HEK293 (cell line): ENCODE data around the gene HEPHL1.

Experiments used
- CTCF ChIA-PET: fragments of 350-600 bp; formaldehyde crosslinking; extraction: SDS; loops from one replicate; lab custom pipeline; 2021; ENCODE audit warnings: antibody characterized with exemption; lab: Yijun Ruan, JAX
- POLR2A ChIA-PET: fragments of 300-600 bp; formaldehyde crosslinking; extraction: SDS; loops from one replicate; lab custom pipeline; 2020; ENCODE audit warnings: antibody characterized with exemption, inconsistent platforms; lab: Yijun Ruan, JAX
- H3K27ac ChIP-seq: fragments of 200-500 bp; sonication (Bioruptor generic); 2 replicates; pipeline ENCODE4 v1.5.1; 2014; ENCODE audit warnings: low read depth, low read length, control low read depth, inconsistent platforms; ENCODE audit errors: extremely low read depth
- H3K36me3 ChIP-seq, 2 experiments: fragments of 200-500 bp in 1 of 2; sonication (Bioruptor generic) in 1 of 2; 1 replicate in 1 of 2; 2 replicates in 1 of 2; pipeline ENCODE4 v1.5.1; 2014 to 2017; ENCODE audit warnings: inconsistent platforms in 2 of 2, low read length in 2 of 2; ENCODE audit not compliant: control insufficient read depth in 2 of 2, insufficient read depth in 1 of 2
- H3K4me1 ChIP-seq: fragments of 200-500 bp; sonication (Bioruptor generic); 2 replicates; pipeline ENCODE4 v1.5.1; 2014; ENCODE audit warnings: mild to moderate bottlenecking, low read length, inconsistent platforms; ENCODE audit not compliant: control insufficient read depth, insufficient read depth
- H3K4me3 ChIP-seq: 2 replicates; pipeline ENCODE4 v1.5.1; 2011; ENCODE audit warnings: low read depth, mild to moderate bottlenecking, control low read depth, low read length, moderate library complexity
- H3K9me3 ChIP-seq: fragments of 200-500 bp; sonication (Bioruptor generic); 2 replicates; pipeline ENCODE4 v1.5.1; 2014; ENCODE audit warnings: low read depth, low read length, inconsistent platforms; ENCODE audit not compliant: control insufficient read depth, insufficient read depth
- ATF2 ChIP-seq: fragments of 450-650 bp; formaldehyde crosslinking; IDR thresholded peaks from 2 replicates; pipeline ENCODE4 v1.5.1; 2016; ENCODE audit warnings: missing biosample characterization, missing genetic modification characterization, low read depth
- BCL6B ChIP-seq: fragments of 450-650 bp; formaldehyde crosslinking; IDR thresholded peaks from 2 replicates; pipeline ENCODE4 v1.5.1; 2017; ENCODE audit warnings: missing biosample characterization, missing genetic modification characterization
- PATZ1 ChIP-seq: fragments of 450-650 bp; formaldehyde crosslinking; IDR thresholded peaks from 2 replicates; pipeline ENCODE4 v1.5.1; 2016; ENCODE audit warnings: missing biosample characterization, missing genetic modification characterization
- PBX3 ChIP-seq: sonication (generic); formaldehyde crosslinking; IDR thresholded peaks from 2 replicates; pipeline ENCODE4 v1.8.1; 2022; ENCODE audit warnings: mild to moderate bottlenecking, moderate library complexity, missing genetic modification reagents
- TCF7L2 ChIP-seq: IDR thresholded peaks from 2 replicates; pipeline ENCODE4 v1.6.1; 2011; ENCODE audit warnings: low read depth, mild to moderate bottlenecking, inconsistent platforms, low read length, moderate library complexity, borderline replicate concordance
- TRIM28 ChIP-seq: IDR thresholded peaks from 2 replicates; pipeline ENCODE4 v1.6.1; 2011; ENCODE audit warnings: low read length, control low read depth, borderline replicate concordance
- WT1 ChIP-seq: fragments of 450-650 bp; formaldehyde crosslinking; IDR thresholded peaks from 2 replicates; pipeline ENCODE4 v1.5.1; 2016; ENCODE audit warnings: missing biosample characterization, missing genetic modification characterization
- YY1 ChIP-seq: fragments of 450-650 bp; formaldehyde crosslinking; IDR thresholded peaks from 2 replicates; pipeline ENCODE4 v1.5.1; 2018; ENCODE audit warnings: missing biosample characterization, missing genetic modification characterization
- ZNF10 ChIP-seq: fragments of 450-650 bp; formaldehyde crosslinking; IDR thresholded peaks from 2 replicates; pipeline ENCODE4 v1.5.1; 2017; ENCODE audit warnings: missing biosample characterization, missing genetic modification characterization
- ZNF174 ChIP-seq: fragments of 450-650 bp; formaldehyde crosslinking; IDR thresholded peaks from 2 replicates; pipeline ENCODE4 v1.5.0; 2017; ENCODE audit warnings: missing biosample characterization, mild to moderate bottlenecking, missing genetic modification characterization
- ZNF248 ChIP-seq: fragments of 450-650 bp; formaldehyde crosslinking; IDR thresholded peaks from 2 replicates; pipeline ENCODE4 v1.5.1; 2017; ENCODE audit warnings: missing biosample characterization, missing genetic modification characterization
- ZNF354C ChIP-seq: fragments of 450-650 bp; formaldehyde crosslinking; IDR thresholded peaks from 2 replicates; pipeline ENCODE4 v1.5.1; 2016; ENCODE audit warnings: missing biosample characterization, missing genetic modification characterization, low read depth, borderline replicate concordance
- ZNF398 ChIP-seq: fragments of 450-650 bp; formaldehyde crosslinking; IDR thresholded peaks from 2 replicates; pipeline ENCODE4 v1.5.1; 2017; ENCODE audit warnings: missing biosample characterization, missing genetic modification characterization
- ZNF521 ChIP-seq: fragments of 450-650 bp; formaldehyde crosslinking; IDR thresholded peaks from 2 replicates; pipeline ENCODE4 v1.5.1; 2017; ENCODE audit warnings: missing biosample characterization, mild to moderate bottlenecking, missing genetic modification characterization
- ZNF549 ChIP-seq: fragments of 450-650 bp; IDR thresholded peaks from 2 replicates; pipeline ENCODE4 v1.5.1; 2018; ENCODE audit warnings: missing biosample characterization, missing genetic modification characterization, mild to moderate bottlenecking, inconsistent platforms, moderate library complexity
- ZNF561 ChIP-seq: fragments of 450-650 bp; IDR thresholded peaks from 2 replicates; pipeline ENCODE4 v1.5.1; 2018; ENCODE audit warnings: missing biosample characterization, missing genetic modification characterization, borderline replicate concordance
- ZNF792 ChIP-seq: fragments of 450-650 bp; formaldehyde crosslinking; IDR thresholded peaks from 2 replicates; pipeline ENCODE4 v1.5.1; 2016; ENCODE audit warnings: missing biosample characterization, missing genetic modification characterization

Gene HEPHL1

GRCh38 chr11:93984196-93984567, 37.0 kb upstream of the HEPHL1 start:
- no peak for TF ChIP-seq ZNF561 (tag by site-specific recombination)
- no peak for TF ChIP-seq ZNF549 (tag by site-specific recombination)
- no peak for TF ChIP-seq ZNF248 (tag by site-specific recombination)
- TF ChIP-seq TCF7L2 = no peak
- TF ChIP-seq ZNF354C (tag by site-specific recombination) = no peak
- no peak for TF ChIP-seq PATZ1 (tag by site-specific recombination)
- no peak for TF ChIP-seq PBX3
- TF ChIP-seq ZNF10 (tag by site-specific recombination) = no peak
- TF ChIP-seq WT1 = no peak
- Histone ChIP-seq H3K4me3 (no peak overlapping the region), H3K36me3 (no peaks in the 10 kb centered on the region), H3K27ac (no peak overlapping the region), H3K4me1 (peaks cover 12% of the 10 kb centered on the region), H3K9me3 (no peaks in the 10 kb centered on the region)
- POLR2A ChIA-PET = no interaction called here
- CTCF ChIA-PET = interaction anchor here (0.7 kb wide), 1 partner anchor 10 kb away, joined by 3 read pairs; no protein-coding TSS in a partner anchor

GRCh38 chr11:93984936-93985335, 36.2 kb upstream of the HEPHL1 start:
- no peaks in the 10 kb centered on the region for H3K9me3 ChIP-seq
- no peak overlapping the region for H3K4me3 ChIP-seq
- ChIA-PET CTCF (interaction anchor here (0.6 to 0.7 kb wide), 2 partner anchors 8 to 10 kb away, joined by 3 read pairs; no protein-coding TSS in a partner anchor), POLR2A (no interaction called here)
- H3K4me1 ChIP-seq = peaks cover 12% of the 10 kb centered on the region
- H3K27ac ChIP-seq = no peak overlapping the region
- TF ChIP-seq TRIM28 (no peak), YY1 (no peak), PATZ1 (tag by site-specific recombination) (no peak), ATF2 (no peak), BCL6B (tag by site-specific recombination) (no peak), PBX3 (no peak), ZNF174 (tag by site-specific recombination) (no peak), ZNF792 (tag by site-specific recombination) (no peak), ZNF521 (no peak), ZNF398 (tag by site-specific recombination) (no peak)
- H3K36me3 ChIP-seq = no peaks in the 10 kb centered on the region
